Measurements from ENCODE around the gene GPA33. TPM values are rescaled to one million over a fixed set of nuclear protein-coding genes. Genes with fewer than 3 reads are reported as not detected.
"Not testable (repeated sequence)": the region's sequence is repeated elsewhere in the genome, so short reads cannot be mapped to it uniquely, and the experiment has no call there.

The GPA33 gene
- total RNA-seq, 1 donor from 2014 or later: not detected

DNA sequence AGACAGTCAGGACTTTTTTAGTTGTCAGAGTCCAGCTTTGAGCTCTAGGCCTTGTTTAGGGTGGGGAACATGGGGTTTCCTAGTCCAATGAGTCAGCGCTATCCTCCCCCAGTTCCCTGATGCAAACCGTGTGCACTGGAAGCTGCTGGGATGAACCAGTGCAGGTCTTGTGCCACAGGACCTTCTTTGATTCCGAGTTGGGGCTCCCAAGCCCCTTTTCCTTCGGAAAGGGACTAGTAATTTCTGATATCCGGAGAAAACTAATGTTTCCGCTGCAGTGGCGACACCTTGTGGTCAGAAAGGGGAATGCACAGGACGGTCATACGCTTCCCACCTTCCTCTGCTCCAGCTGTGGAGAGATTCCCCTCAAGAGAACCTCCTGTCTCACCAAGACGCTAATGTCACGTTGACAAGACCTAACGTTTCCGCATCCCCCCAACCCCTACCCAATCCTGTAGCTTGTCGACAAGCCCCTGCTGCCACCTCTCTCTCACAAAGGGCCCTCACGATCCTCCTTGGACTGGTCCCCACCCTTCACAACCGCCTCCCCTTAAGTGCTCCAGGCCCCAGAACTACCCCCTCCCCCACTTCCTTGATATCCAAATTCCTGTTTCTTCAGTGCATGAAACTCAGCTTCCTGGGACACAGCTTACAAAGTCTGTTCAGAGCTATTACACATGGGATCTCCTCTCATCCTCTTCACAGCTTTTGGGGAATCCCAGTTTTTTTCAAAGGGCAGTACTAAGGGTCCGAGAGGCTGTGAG lies 30.9 kb downstream of the GPA33 start:
- DNase-seq (ENCODE audit: low read depth): peak; percentile 71

DNA sequence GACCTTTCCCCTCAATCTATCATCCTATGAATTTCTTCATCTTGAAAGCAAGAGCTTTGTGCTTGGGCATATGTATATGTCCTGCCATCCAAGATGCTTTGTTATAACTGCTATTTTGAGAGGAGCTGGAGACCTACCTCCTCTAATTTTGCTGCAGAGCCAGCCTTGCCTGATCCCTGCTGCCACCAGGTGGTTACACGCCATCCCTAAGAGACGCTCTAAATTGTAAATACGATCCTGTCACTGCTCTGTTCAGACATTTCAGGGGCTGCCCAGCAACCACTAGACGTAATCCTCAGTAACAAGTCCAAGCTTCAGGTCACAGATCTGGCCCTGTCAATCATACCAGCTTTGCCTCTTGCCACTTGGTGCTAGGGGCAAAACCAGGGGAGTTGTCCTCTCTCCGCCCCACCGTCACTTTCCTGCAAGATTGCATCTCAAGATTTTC lies 32.9 kb downstream of the GPA33 start:
- peak; percentile 57 for DNase-seq (ENCODE audit: low read depth)

GRCh38 chr1:167056529-167057231 lies 33.5 kb downstream of the GPA33 start:
- DNase-seq (ENCODE audit: low read depth): no peak

DNA sequence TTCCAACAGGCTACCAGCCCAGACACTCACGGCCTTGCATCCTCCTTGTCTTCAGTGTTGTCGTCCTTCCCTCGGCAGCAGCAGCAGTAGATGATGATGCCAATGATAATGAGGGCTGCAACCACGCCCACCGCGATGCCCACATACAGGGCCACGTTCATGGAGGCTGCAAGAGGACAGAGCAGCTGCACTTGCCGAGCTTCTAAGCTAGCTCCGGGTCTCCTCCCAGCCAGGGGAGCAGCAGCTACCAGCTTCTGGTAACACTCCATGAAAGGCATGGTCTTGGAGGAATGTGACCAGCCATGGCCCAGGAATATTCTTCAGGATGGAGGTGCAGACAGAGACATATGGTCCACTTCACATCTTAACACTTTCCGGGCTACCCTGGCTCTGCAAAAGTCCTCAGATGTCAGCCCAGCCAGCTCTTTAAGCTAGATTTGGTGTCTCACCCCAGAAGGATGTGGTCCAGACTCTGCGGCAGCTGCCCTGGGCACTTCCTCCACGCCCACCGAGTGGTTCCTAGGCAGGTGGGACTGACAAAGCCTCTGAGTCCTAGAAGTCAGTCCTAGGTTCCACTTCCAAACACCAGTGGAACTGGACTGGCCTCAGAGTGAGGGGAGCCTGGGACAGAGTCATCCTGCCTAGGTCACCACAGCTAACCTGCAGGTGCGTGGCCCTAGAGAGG lies 35.1 kb downstream of the GPA33 start:
- DNase-seq (ENCODE audit: low read depth): peak; percentile 30

DNA sequence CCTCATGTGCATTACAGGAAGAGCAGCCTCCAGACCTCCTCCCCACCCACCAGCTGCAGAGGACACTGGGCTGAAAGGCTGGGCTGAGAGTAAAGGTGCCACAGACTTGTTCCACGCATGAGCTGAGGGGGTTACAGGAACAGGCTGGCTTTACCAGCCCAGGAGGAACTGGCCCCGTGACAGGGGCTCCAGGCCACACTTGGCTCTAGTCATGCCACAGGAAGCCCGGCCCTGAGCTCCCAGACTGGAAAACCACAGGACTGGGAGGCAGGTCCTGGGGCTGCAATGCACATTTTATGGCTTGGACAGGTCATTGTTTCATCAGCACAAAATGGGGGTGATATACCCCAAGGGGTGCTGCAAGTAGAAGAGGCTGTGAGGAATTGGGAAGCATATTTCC lies 35.6 kb downstream of the GPA33 start:
- no peak for DNase-seq (ENCODE audit: low read depth)

- no peak for DNase-seq (ENCODE audit: low read depth)
Measured at GRCh38 chr1:167052389-167052788, 37.8 kb downstream of the GPA33 start.

DNA sequence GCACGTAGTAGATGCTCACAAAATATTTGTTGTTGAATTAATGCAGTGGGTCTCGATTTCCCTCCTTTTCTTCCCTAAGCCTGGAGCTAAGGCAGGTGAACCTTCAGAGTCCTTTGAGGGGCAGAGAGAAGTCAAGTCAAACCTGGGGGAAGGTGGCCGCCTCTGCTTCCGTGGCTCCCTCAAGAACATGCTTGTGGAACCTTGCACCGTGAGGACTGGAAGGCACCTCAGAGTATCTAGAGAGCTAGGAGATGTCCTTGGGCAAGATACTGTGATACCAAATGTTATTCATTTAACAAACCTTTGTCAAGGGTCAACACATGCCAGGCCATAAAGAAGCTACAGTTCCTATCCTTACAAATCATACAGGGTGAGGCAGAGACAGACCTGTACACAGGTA lies 38.3 kb downstream of the GPA33 start:
- DNase-seq (ENCODE audit: low read depth): no peak

DNA sequence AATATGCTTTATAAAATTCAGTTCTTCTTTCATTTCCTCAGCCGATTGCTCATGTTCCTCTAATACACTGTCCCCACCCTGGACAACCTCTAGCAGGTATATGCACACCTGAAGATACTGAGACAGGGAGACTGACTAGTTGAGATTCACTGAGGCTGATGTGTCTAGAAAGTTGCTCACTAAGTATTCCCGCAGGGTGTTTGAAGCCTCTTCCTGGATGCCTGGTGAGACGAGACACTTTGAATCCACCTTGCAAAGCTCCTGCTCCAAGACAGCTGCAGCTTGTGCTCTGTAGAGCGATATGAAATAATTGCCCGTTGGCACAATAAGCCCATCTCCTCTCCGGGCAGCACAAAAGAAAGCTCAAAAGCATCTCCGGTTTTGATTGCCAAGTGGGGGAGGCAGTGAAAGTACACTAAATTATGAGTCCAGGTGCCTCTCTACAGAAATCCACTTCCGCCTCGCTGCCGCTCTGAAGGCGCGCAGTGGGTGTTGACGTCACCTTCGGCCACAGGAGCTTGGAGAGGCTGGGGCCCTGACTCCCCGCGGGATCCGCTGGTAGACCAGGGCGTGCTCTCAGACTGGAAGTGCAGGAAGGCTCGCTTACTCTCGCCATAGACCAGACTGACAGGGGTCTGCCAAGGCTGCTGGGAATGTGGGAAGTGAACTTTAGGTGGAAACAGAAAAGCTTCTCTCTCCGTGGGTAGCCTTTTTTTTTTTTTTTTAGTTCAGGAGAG lies 46.3 kb downstream of the GPA33 start:
- DNase-seq (ENCODE audit: low read depth): peak; percentile 45

DNA sequence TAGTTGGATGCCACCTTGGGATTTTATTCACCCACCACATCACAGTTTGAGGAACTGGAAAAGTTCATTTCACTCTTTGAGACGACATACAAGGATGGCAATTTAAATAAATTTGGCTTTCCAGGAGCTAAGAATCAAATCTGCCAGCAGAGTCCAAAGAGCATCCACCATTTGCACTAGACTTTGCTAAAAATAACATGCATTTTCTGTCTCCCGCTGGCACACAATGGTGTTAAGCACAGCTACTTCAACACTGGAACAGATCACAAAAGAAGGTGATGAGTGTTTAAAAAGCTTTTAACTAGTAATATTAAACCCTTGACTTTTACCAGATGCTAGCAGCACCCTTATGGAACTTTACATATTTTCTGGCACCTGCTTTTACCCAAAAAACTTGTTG lies 56.5 kb downstream of the GPA33 start:
- DNase-seq (ENCODE audit: low read depth): no peak

GRCh38 chr1:167029553-167029952 lies 60.6 kb downstream of the GPA33 start:
- not testable (repeated sequence) for DNase-seq (ENCODE audit: low read depth)

GRCh38 chr1:167022384-167022783 lies 67.8 kb downstream of the GPA33 start:
- DNase-seq (ENCODE audit: low read depth): no peak

- DNase-seq (ENCODE audit: low read depth): peak; percentile 1
Measured at GRCh38 chr1:167016100-167016750, 74.0 kb downstream of the GPA33 start.

GRCh38 chr1:167013108-167013929 lies 76.9 kb downstream of the GPA33 start:
- DNase-seq (ENCODE audit: low read depth): no peak

- no peak for DNase-seq (ENCODE audit: low read depth)
Measured at GRCh38 chr1:167012570-167012969, 77.6 kb downstream of the GPA33 start.

GRCh38 chr1:167011560-167012191 lies 78.5 kb downstream of the GPA33 start:
- no peak for DNase-seq (ENCODE audit: low read depth)

- DNase-seq (ENCODE audit: low read depth): no peak
Measured at GRCh38 chr1:167003711-167004110, 86.5 kb downstream of the GPA33 start.
